Activated CD4-positive, alpha-beta T cell treated with anti-CD3 and anti-CD28 coated beads for 48 hours (primary cell): Measurements from ENCODE around the gene S100Z.
"Not testable (repeated sequence)": the region's sequence is repeated elsewhere in the genome, so short reads cannot be mapped to it uniquely, and the experiment has no call there.

ENCODE experiments used
- DNase-seq: peaks from one replicate; pipeline ENCODE4 v3.0.0-alpha.2; 2020

Gene S100Z

DNA sequence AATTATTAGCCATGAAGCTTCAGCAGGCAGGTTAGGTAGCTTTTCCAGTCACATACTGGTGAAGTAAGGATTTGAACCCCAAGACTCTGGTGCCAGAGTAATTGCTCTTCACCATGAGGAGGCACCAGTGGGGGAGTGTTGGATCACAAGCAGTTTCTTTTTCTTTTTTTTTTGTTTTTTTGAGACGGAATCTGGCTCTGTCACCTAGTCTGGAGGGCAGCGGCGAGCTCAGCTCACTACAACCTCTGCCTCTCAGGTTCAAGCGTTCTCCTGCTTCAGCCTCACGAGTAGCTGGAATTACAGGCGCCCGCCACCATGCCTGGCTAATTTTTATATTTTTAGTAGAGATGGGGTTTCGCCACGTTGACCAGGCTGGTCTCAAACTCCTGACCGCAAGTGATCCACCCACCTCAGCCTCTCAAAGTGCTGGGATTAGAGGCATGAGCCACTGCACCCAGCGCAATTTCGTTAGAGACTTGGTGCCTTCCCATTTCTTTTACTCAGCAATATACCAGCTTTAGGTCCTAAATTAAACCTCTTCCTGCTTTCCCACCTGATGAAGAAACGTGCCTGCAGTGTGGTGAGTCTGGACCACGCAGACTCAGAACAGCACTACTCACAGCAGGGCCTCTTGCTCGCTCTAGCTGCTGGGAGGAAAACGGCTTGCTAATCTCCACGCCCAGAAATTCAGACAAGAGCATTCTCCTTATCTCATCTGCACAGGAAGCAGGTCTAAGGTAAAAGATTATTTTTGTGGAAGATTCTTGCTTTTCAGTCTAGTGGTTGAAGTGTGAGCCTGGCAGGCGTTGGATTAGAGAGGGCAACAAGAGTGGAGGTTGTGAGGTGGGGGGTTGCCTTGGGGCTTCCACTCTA lies at the start of gene S100Z:
Gene S100Z, plus strand, starts transcription at position 596 of the 873 bp plus-strand sequence. CDS start 25,346 bp downstream, outside the sequence.
- peak; percentile 60 for DNase-seq

DNA sequence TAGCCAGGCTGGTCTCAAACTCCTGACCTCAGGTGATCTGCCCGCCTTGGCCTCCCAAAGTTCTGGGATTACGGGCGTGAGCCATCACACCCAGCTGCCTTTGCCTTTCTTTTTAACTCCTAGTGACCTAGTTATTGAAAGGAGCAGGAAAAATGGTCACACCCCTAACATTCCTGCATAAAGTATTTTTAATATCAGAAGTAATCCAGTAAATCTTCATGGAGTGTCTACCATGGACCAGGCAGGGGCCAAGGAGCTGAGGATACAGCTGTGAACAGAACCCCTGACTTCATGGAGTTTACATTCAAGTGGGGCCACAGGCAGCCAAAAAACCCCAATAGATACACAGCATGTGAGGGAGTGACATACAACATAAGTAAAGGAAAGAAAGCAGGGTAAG lies 49.2 kb upstream of the S100Z start:
- DNase-seq, result no peak

DNA sequence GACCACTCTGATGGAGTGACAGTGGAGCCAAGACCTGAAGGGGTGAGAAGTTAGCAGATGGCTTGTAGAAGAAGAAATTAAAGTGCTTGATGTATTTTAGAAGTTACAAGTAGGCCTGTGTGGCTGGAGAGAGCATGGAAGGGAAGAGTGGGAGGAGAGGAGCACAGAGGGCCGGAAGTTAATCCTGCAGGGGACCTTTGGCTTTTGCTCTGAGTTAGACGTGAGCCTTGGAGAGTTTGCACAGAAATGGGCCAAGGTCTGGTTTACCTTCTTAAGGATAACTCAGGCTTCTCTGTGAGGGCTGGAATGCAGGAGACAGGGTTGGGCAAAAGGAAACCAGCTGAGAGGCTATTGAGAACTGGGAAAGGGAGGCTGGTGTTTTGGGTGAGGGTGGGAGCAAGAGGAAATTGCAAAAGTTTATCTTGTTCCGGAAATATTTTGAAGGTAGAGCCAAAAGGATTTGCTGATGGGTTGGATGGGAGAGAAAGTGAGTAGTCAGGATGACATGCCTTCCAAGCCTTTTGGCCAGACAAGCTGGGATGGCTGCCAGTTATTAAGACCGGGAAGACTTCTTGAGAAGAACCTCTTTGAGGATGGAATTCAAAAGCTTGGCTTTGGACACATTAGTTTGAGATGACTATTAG lies 48.5 kb upstream of the S100Z start:
- no peak for DNase-seq

DNA sequence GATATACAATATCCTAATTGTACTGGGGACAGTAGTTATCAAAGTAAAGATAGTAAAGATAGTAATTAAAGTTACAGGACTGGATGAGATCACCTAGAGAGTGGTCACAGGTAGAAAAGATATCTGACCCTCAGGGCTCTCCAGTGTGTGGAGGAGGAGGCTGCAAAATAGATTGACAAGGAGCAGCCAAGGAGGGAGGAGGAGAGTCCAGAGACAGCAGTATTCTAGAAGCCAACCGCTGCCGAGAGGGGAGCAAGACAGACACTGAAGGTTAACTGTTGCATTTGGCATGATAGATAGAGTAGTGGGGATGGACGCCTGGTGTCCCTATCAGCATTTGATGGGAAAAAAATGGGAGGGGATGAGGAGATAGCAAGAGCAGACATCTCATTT lies 48.0 kb upstream of the S100Z start:
- no peak for DNase-seq

DNA sequence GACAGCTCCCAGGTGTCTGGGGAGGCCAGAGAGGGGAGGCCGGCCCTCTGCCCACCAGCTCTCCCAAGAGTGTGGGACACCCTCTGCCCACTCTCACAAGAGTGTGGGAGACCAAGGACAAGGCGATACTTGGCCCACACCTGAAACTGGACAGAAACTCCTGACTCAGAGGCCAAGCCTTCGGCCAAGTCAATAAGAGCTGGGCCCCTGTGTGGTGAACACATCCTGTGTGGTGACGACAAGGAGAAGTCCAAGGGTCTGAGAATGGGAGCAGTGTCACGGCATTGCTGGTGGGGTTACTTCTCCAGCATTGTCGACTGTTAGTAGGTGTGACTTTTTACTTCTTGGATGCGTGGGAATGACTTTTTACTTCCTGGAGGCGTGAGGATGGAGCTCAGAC lies 45.5 kb upstream of the S100Z start:
- no peak for DNase-seq

DNA sequence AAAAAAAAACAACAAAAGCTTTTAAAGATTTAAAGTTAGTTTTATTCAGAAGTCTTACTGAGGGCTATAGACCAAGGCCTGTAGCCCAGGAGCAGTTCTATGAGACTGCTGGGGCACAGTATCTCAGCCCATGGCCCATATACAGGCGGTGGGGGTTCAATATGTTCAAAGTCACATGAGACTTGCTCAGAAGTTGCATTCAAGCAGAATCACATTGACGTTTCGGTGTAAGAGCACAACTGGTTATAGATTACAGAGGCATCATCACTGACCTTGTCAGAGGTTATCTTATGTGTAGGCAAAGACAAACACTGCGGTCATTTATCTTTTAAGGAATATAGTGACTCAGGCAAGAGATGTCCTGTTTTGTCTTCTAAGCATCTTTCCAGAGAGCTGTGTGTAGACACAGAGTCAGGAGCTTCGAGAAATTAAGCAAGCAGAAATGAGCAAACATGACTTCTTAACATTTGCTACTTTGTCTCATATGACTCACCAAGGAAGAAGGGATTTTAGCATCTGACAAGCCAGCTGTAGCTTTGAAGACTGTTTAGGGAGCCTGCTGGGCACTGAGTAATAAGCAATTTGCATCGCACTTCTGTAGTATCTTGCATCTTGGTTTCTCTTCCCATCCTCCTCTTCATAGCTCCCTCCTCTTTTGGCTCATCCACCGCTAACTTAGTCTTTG lies 43.9 kb upstream of the S100Z start:
- DNase-seq, result no peak

DNA sequence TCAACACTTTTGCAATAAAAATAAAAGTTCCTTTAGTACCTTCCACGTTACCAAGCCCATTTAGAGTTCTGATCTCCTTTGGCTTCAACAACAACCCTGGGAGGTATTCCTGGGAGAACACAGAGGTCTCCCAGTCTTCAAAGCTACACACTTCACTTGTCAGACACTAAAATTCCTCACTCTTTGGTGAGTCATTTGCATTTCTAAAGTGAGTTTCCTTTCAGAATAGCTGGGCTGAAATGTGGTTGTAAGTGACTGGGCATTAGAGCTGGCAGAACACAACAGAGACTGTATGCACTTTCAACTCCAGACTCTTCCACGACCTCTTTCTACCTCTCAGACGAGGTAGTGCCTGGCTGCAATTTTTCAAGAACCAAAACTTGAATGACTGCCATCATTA lies 42.5 kb upstream of the S100Z start:
- no peak for DNase-seq

DNA sequence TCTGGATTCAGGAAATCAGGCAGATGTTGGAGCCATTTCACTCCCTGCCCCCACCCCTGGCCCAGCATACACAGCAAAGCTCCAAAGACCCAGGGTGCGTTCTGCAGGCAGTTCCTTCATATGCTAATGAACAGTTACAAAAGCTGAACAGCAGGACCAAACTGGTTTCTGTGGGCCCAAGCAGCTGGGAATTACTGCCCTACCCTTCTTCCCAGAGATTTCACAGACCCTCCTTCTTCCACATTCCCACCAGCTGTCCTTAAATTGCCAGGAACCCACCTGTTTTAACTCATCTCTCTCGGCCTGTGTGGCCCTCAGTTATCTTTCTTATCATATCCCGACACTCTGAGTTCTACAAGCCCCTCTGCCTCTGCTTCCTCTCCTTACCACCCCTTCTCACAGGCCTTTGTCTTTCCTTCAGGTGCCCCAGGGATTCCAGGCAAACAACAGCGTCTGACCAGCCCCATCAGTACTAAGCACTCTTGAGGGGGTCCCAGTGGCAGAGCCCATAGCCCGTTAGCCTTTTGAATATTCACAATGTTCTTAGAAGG lies 41.6 kb upstream of the S100Z start:
- no peak for DNase-seq

DNA sequence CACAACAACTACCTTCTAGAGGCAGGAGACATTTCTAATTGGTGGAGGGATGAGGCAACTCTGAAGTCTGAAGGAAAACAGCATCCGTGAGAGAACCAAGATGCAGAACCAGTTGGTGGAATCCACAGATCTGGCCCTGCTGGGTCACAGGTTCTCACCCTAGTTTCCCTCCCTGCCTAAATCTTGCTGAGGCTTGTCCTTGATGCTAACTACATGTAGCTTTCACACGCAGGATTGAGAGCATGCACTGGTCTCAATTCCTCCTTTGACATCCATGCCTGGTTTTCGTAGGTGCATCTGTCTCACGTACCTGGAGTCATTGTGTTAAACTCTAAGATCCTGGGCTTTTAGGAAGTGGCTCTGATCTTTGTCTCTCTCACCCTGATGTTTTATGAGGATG lies 40.7 kb upstream of the S100Z start:
- DNase-seq, result no peak

DNA sequence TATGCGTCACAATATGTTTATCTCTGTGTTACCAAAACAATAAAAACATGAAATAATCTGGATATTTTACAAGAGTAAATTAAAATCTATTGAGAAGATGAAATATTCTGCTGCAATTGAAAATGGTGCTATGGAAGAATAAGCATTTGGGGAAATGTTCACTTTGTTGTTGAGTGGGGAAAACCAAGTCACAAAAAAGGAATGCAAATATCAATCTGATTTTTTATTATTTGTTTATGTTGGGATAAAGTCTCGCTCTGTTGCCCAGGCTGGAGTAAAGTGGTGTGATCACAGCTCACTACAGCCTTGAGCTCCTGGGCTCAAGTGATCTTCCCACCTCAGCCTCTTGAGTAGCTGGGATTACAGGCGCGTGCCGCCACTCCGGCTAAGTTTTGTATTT lies 39.6 kb upstream of the S100Z start:
- DNase-seq, result no peak

DNA sequence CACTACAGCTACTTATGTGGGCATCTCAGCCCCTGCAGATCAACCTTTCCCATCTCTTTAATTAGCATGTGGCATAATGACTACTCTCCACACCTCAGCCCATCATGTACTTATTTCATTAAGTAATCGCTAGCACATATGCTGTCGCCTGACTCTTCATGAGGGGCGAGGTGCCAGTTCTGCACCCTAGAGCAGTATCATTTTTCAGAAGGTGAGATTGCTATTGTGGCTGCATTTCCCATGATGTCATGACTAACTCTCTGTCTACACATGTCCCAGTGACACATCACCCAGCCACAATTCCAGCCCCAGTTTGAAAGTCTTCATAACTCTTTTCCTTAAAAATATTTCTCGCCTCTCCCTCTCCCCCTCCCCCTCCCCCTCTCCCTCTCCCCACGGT lies 38.6 kb upstream of the S100Z start:
- DNase-seq, result no peak

DNA sequence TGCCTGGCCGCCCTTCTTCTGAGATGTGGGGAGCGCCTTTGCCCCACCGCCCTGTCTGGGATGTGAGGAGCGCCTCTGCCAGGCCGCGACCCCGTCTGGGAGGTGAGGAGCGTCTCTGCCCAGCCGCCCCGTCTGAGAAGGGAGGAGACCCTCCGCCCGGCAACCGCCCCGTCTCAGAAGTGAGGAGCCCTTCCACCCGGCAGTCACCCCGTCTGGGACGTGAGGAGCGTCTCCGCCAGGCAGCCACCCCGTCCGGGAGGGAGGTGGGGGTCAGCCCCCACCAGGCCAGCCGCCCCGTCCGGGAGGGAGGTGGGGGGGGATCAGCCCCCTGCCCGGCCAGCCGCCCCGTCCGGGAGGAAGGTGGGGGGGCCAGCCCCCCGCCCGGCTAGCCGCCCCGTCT lies 37.6 kb upstream of the S100Z start:
- DNase-seq, result not testable (repeated sequence)

DNA sequence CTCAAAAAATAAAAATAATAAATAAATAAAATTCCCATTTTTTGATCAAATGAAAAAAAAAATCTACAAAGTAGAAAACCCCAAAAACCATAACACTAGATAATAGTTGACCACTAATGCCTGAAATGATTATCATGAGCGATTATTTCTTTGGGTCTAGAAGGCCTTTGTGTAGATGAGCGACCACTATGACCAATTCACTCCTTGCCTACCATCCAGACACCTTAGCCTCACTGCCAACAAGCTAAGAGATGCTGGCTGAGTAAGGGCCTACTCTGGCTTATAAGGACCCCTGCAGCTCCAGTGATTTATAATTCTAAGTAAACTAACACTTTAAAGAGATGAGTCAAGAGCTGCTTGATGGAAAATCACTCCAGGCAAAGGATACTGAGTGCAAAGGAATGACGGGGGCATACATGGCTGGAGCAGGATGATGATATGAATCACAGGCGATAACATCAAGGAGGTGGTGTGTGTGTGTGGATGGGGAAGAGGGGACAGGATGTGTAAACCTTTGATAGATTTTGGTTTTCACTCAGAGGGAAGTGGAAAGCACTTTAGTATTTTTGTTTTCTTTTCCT lies 35.7 kb upstream of the S100Z start:
- DNase-seq, result no peak

DNA sequence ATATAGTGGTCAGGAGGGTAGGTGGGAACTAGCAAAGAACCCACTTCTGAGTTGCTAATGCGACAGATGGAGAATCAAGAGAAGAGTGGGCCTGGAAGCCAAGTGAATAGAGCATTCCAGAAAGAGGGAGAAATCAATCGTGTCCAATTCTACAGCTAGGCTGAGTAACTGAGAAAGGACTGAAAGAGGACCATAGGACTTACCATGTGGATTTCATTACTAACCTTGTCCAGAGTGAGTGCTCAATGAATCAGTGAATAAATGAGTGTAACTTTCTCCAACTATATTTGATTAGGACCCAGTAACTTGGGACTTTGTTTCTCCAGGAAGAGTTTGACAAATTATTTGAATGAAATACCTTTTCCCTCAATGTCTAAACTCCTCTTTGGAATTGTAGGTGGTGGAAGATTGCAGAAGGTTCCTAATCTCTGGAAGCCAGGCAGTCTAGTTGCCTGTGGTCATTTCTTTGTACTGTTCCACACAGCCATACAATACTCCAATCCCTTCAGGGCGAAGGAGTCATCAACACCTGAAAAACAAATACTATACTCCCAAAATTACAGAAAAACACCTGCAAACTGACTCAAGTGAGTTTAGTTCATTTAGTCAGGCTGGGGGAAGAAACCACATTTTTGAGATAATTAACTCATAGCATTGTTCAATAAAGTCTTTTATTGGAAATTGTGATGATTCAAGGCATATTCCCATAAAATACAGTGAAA lies 33.5 kb upstream of the S100Z start:
- no peak for DNase-seq

DNA sequence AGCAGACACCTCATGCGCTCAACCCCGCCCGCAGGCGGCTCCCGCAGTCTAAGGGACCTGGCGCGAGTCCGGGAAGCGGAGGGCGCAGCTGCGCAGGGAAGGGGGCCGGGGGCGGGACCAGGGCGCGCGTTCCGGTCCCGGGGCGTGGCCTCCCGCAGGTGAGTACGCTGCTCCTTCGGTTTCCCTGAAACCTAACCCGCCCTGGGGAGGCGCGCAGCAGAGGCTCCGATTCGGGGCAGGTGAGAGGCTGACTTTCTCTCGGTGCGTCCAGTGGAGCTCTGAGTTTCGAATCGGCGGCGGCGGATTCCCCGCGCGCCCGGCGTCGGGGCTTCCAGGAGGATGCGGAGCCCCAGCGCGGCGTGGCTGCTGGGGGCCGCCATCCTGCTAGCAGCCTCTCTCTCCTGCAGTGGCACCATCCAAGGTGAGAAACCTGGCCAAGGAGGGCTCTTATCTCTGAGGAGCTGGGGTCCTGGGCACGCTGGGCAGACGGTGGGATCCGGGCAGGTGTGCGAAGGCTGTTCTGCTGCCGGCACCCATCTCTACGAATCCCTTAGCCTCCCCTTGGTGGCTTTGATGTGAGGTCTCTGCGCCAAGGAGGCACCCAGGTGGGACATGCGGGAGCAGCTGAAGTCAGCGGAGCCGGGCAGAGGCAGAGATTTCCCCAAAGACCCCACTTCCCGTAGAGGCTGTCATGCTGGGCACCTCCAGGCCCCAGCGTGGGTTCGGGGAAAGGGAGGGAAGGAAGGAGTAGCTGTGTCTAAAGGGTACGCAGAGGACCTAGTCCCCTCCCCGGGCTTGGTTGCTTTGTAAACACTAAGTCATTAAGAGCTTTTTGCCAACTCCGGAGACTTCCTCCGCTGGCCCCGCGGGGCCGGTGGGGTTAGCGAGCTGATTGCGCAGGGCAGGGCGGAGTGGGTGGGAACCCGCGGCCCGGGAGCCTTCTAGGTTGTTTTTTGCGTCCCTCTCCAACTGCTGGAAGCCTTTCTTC lies 30.7 kb upstream of the S100Z start, which contains the start of gene F2RL1:
Gene F2RL1, plus strand, starts transcription at position 187 of the 988 bp plus-strand sequence. Its CDS starts 153 bp downstream, at position 340.
- DNase-seq, result peak; percentile 44

DNA sequence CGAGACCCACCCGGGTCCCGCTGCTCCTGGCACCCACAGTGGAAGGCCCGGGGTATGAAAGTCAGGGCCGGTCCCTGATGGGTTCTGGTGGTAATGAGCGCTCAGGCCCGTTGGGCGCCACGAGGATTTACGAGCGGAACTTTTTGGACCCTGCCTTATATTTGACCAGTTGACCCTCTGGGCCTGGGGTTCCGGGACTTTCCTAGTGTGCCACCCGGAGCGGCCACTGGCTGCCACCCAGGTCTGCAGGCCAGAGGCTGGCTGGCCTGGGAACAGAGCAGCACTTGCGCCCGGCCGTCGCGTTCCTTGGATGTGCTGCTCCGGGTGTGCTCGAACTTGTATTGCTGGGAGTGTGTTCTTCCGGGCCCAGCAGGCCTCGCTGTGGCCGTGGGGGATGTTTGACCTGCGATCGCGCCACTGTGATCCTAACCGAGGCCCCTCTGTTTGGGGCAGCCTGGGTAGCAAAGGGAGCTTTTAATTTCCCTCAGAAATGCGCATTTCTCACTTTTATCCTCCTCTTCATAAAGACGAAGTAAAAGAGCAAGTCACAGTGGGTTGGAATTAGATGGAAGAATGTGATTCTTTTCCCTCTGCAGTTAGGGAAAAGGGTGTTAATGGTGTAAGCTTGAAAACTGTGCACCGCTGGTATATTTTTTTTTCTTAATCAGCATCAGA lies 29.8 kb upstream of the S100Z start:
- no peak for DNase-seq

DNA sequence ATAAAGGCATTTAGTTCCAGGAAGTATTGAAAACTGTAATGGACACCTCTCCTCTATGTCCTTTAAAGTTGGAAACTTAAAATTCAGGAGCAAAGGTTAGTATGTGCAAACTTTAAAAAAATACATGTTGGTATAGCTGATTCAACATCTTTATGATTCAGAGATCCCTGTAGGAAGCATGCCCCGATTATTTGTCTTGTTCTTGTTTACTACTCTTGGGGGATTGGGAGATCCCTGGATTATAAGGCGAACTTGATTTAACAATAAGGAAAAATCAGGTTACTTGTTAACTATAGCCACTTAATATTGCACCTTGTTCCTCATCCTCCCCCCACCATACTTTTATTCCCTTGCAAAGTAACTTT lies 29.3 kb upstream of the S100Z start:
- no peak for DNase-seq

DNA sequence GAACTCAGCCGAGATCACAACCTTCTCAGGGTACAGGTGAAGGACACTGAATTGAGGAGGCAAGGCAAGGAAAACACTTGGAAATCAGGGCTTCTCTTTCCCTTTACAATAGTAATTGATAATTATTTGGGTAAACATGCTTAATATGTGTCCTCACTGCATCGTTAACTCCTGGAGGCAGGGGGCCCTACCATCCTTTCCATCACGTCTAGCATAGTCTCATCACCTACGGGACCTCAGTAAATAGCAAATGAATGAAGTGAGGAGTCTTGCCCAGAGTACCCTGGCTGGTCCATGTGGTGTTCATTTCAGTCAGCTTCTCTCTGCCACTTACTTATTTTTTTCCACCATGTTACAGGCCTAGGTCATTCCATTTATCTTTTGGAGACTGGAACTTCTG lies 28.7 kb upstream of the S100Z start:
- no peak for DNase-seq

DNA sequence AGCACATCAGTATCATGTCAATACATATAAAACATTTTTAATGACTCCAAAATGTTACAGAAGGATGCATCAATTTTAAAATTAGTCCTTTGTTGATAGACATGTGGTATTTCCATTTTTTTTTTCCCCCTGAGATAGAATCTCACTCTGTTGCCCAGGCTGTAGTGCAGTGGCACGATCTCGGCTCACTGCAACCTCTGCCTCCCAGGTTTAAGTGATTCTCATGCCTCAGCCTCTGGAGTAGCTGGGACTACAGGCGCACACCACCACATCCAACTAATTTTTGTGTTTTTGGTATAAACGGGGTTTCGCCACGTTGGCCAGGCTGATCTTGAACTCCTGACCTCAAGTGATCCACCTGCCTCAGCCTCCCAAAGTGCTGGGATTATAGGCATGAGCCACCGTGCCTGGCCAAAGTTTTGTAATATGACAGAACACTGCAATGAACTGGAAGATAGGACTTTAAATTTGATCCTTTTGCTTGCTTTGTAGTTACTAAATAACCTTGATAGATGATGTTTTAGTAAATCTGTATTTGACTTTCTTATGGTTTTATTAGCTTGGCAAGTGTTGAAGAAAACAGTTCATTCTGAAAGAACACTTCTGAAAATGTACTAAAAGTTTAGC lies 27.6 kb upstream of the S100Z start:
- DNase-seq, result not testable (repeated sequence)

DNA sequence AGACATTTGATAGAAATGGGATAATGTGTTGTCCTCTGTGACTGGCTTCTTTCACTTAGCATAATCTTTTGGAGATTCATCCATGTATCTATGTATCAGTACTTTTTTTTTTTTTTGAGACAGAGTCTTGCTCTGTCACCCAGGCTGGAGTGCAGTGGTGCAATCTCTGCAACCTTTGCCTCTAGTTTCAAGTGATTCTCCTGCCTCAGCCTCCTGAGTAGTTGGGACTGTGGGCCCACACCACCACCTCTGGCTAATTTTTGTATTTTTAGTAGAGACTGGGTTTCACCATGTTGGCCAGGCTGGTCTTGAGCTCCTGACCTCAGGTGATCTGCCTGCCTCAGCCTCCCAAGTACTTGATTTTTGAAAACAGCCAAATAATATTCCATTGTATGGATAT lies 23.4 kb upstream of the S100Z start:
- DNase-seq, result not testable (repeated sequence)
